IPS-20b (cell line): ENCODE results near the gene AGBL4.

Source experiments
- H3K27ac ChIP-seq: one replicate; pipeline ENCODE4 v1.5.1; 2013; ENCODE audit warnings: low read length
- H3K27me3 ChIP-seq: 2 replicates; pipeline ENCODE4 v1.6.1; 2013; ENCODE audit warnings: mild to moderate bottlenecking, low read length, inconsistent platforms; ENCODE audit not compliant: insufficient read depth
- H3K36me3 ChIP-seq: 2 replicates; pipeline ENCODE4 v1.6.1; 2013; ENCODE audit warnings: low read depth, mild to moderate bottlenecking, inconsistent platforms, low read length, moderate library complexity; ENCODE audit not compliant: insufficient read depth
- H3K4me1 ChIP-seq: 2 replicates; pipeline ENCODE4 v1.6.1; 2013; ENCODE audit warnings: mild to moderate bottlenecking, control low read depth, inconsistent platforms, low read length, moderate library complexity; ENCODE audit not compliant: insufficient read depth
- H3K4me3 ChIP-seq: 2 replicates; pipeline ENCODE4 v1.5.1; 2013; ENCODE audit warnings: mild to moderate bottlenecking, low read length, inconsistent platforms
- H3K9ac ChIP-seq: 2 replicates; pipeline ENCODE4 v1.6.1; 2013; ENCODE audit warnings: low read depth, mild to moderate bottlenecking, inconsistent platforms, low read length, moderate library complexity
- H3K9me3 ChIP-seq: 2 replicates; pipeline ENCODE4 v1.6.1; 2013; ENCODE audit warnings: mild to moderate bottlenecking, low read depth, low read length, inconsistent platforms; ENCODE audit not compliant: insufficient read depth

AGBL4 gene

DNA sequence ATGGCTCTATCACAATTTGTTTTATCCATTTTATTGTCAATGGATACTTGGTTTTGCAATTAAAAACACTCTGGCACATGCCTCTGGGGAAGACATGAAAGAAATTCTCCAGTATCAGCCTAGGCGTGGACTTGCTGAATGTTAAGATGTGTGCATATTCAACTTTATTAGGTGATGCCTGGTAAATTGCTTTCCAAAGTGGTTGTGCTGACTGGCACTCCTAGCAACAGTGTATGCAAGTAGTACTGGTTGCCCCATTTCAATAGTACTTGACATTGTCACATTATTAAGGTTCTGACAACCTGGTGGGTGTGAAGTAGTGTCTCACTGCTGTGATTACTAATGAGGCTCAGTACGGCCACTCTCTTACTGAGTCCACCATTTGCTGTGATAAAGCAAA lies 1295.2 kb downstream of the AGBL4 start:
- Histone ChIP-seq H3K36me3 (peaks cover 25% of the 10 kb centered on the region), H3K9me3 (no peaks in the 10 kb centered on the region)

DNA sequence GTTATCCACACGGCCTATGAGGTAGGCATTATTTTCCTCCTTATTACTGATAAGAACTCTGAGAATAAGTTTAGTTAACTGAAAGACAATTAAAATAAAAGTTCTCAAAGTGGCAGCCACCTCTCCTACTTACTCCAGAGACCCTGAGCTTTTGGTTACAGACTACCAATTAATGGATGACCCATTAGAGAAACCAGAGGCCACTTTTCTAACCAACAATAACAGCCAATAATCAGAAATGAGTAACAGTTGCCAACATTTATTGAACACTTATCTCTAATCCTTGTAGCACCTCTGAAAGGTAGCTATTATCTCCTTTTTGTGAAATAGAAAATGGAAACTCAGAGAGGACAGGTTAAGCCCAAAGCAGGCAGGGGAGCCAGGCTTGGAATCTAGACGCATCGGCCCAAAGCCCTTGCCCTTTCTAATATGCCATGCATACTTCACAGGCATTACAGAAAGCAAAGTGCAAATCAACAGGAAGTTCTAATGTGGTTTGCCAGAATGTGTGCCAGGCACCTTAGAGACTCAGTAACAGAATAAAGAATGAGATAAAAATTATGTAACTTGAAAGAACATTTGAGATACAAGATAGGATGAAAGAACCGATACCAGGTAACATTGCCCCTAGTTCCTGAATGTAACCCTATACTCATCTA lies 1297.1 kb downstream of the AGBL4 start:
- Histone ChIP-seq H3K27me3 (no peaks in the 10 kb centered on the region), H3K4me3 (no peak overlapping the region), H3K4me1 (no peaks in the 10 kb centered on the region), H3K36me3 (peaks cover 14% of the 10 kb centered on the region), H3K9me3 (no peaks in the 10 kb centered on the region), H3K27ac (no peak overlapping the region), H3K9ac (no peak overlapping the region)

More for the DNA sequence above, 1295.2 kb downstream of the AGBL4 start:
- H3K27ac ChIP-seq: no peak overlapping the region
- H3K4me1 ChIP-seq: no peaks in the 10 kb centered on the region
- no peak overlapping the region for H3K9ac ChIP-seq
- H3K4me3 ChIP-seq: no peak overlapping the region
- H3K27me3 ChIP-seq: no peaks in the 10 kb centered on the region

DNA sequence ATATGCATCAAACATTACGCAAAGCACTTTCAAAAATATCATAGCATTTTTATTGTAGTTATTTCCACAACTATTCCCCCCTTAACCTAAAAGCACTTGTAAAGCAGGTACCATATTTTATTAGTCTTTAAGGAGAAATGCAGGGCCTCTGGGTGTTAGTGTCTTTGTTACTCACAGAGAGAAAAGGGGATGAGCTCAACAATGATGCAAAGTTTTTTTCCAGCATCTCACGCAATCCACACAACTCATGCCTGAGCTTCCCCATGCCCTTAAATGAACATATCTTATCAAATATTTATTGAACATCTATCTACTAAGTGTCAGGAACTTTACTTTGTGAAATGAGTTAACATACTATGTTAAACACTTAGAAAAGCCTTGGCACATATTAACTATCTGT lies 1297.6 kb downstream of the AGBL4 start:
- Histone ChIP-seq H3K9me3 (no peaks in the 10 kb centered on the region), H3K27me3 (no peaks in the 10 kb centered on the region), H3K4me3 (no peak overlapping the region), H3K4me1 (no peaks in the 10 kb centered on the region), H3K27ac (no peak overlapping the region), H3K36me3 (peaks cover 9% of the 10 kb centered on the region), H3K9ac (no peak overlapping the region)

DNA sequence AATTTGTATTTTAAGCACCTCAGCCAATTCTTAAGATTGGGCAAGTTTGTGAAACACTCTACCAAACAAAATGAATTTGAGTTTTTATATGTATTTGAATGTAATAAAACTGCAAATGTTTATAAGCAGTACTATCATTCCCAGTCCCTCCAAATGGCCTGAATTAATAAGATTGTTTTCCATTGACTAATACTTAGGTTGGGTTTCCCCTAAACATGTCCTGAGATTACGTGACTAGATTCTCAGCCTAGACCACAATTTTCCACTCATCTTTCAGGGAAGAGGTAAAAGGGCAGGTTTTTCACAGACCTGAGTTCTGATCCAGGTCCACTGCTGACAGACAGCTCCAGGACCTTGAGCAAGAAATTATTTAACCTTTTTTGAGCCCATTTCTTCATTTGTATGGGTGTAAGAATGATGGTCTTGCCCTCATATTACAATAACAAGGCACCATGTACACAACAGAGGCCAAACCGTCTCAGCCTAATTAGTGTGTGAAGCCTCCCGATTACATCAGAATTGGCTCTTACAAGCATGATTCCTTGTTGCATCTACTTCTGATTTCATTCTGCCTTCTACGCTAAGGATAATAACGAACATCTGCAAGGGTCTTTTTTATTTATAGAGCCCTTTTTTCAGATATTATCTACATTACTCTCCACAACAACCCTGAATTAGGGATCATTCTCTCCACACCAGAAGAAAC lies 1298.3 kb downstream of the AGBL4 start:
- Histone ChIP-seq H3K9me3 (no peaks in the 10 kb centered on the region), H3K9ac (no peak overlapping the region), H3K27ac (no peak overlapping the region), H3K27me3 (no peaks in the 10 kb centered on the region), H3K4me1 (no peaks in the 10 kb centered on the region), H3K36me3 (peaks cover 9% of the 10 kb centered on the region), H3K4me3 (no peak overlapping the region)

DNA sequence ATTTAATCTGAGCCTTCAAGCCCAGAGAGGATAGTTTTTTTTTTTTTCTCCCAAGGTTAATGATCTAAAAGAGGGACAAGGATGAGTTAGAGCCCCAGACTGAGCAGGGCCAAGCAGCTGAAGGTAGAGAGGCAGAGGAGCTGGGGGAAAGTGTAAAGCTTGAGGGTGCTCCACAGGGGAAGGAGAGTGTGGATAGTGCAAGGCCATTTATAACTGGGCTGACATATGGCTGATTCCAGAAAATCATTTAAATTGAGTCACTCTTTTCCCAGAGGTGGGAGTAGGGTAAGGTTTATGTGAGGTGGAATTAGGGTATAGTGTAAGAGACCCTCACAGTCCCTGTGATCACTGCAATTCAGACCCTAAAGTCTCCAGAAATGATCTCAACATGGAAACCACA lies 1302.8 kb downstream of the AGBL4 start:
- H3K9ac ChIP-seq: no peak overlapping the region
- H3K27me3 ChIP-seq: no peaks in the 10 kb centered on the region
- H3K4me3 ChIP-seq: no peak overlapping the region
- H3K9me3 ChIP-seq: no peaks in the 10 kb centered on the region
- no peaks in the 10 kb centered on the region for H3K36me3 ChIP-seq
- no peaks in the 10 kb centered on the region for H3K4me1 ChIP-seq
- no peak overlapping the region for H3K27ac ChIP-seq

DNA sequence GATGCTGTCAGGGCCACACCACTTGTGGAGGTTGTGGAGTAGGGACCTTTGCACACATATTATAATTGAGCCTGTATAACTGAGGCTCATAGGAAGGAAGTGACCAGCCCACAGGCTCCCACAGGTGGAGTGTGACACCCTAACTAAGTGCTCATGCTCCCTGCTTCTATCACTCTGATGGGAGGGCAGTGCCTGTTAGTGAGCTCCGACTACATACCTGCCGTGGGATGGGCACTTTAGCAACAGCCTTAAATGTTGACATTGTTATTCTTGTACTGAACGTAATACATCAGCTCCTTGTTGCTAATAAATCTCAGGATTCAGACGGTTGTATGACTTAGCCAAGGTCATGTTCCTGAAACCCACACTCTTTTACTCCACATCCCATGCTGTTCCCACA lies 1305.0 kb downstream of the AGBL4 start:
- Histone ChIP-seq H3K9ac (no peak overlapping the region), H3K4me1 (no peaks in the 10 kb centered on the region), H3K4me3 (no peak overlapping the region), H3K36me3 (no peaks in the 10 kb centered on the region), H3K27ac (no peak overlapping the region), H3K9me3 (no peaks in the 10 kb centered on the region), H3K27me3 (no peaks in the 10 kb centered on the region)

DNA sequence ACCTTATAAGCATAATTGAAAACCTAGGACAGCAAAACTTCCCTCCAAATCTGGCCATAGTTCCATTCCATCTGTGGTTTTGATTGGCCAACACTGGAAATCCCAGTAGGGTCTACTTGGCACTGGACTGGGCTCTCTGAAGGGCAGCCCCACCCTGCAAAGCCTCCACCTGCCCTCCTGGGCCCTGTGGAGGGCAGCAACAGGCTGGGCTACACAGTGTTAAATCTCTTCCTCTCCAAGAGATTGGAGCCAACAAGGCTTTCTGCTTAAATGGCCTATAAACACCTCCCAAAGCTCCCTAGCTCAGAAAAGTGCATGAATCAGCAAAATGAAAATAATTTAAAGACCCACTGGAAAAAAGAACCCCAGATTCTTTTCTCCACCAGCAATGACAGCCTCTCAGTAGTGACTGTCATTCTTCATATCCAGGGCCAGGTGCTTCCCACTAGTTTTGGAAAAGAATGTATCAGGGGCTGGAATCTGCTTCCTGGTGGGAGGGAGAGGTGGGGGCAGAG lies 1305.6 kb downstream of the AGBL4 start:
- no peak overlapping the region for H3K4me3 ChIP-seq
- no peaks in the 10 kb centered on the region for H3K27me3 ChIP-seq
- H3K9ac ChIP-seq: no peak overlapping the region
- H3K27ac ChIP-seq: no peak overlapping the region
- H3K4me1 ChIP-seq: no peaks in the 10 kb centered on the region
- no peaks in the 10 kb centered on the region for H3K36me3 ChIP-seq
- H3K9me3 ChIP-seq: no peaks in the 10 kb centered on the region

DNA sequence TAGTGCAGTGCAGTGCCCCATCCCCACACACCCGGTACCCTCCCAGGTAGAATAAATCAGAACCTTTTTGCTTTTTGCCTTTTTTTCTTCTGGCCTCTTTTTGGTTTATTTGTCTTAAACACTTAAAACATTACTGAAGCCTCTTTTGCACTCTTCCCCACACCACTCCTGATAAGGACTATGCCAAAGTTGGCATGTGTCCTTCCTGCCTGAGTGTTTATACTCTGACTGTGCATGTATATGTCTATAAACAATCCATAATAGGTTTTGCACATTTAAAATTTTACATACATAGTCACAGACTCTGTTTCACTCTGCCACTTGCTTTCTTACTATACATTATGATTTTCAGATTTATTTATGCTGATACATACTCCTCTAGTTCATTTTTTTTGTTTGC lies 1306.7 kb downstream of the AGBL4 start:
- no peaks in the 10 kb centered on the region for H3K27me3 ChIP-seq
- no peaks in the 10 kb centered on the region for H3K36me3 ChIP-seq
- H3K9ac ChIP-seq: no peak overlapping the region
- H3K4me1 ChIP-seq: no peaks in the 10 kb centered on the region
- H3K4me3 ChIP-seq: no peak overlapping the region
- no peak overlapping the region for H3K27ac ChIP-seq
- no peaks in the 10 kb centered on the region for H3K9me3 ChIP-seq

DNA sequence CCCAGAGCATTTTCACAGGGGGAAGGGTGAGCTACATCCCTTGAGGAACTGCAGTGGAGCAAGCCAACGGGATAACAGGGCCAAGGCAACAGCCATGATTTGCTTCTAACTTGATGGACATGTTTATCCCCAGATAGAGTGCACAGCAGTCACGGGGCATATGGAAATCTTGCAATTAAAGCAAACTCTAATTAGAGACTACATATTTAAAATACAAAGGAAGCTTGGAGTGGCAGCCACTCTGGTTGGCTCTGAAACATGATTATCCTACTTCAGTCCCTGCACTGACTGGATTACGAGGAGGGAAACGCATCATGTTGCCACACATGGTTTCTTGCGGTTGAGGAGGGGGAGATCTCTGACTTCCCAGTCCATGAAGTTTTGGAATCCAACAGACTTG lies 1307.8 kb downstream of the AGBL4 start:
- Histone ChIP-seq H3K9ac (no peak overlapping the region), H3K4me1 (no peaks in the 10 kb centered on the region), H3K4me3 (no peak overlapping the region), H3K9me3 (no peaks in the 10 kb centered on the region), H3K36me3 (no peaks in the 10 kb centered on the region), H3K27ac (no peak overlapping the region), H3K27me3 (no peaks in the 10 kb centered on the region)

DNA sequence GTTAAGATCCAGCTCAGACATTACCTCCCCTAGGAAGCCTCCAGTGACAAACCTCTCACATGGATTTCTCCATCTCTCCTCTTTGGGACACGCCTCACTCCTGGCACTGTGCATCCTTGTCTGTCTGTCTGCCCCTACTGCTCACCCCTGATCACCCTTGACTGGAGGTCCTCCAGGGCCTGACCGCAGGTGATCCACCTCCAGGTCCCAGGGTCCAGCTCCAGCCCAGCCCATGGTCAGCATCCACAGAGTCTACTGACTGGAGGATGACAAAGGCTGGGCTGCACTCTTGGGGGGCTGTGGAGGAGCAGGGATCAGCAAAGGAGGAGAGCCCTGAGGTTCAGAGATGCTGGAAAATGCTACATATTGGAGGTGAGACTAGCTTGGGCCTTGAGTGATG lies 1312.8 kb downstream of the AGBL4 start:
- Histone ChIP-seq H3K9me3 (no peaks in the 10 kb centered on the region), H3K9ac (no peak overlapping the region), H3K4me3 (no peak overlapping the region), H3K27ac (no peak overlapping the region), H3K36me3 (no peaks in the 10 kb centered on the region), H3K4me1 (no peaks in the 10 kb centered on the region), H3K27me3 (no peaks in the 10 kb centered on the region)

DNA sequence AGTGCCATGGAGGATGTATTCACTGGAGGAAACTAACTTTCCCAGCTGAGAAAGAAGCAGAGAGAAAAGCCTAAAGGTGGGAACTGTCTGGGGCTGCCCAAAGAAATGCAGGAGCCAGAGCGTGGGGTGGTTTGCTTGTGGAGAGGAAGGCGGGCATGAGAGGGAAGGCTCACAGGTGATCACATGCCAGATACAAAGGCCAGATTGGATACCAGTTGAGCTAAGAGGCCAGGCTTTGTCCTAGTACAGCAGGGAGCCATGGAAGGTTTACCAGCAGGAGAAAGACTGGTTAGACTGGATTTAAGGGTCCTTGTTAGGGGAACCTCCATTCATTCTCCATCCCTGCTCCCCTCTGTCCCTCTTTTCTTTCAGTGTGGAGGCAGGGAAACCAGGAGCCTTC lies 1313.4 kb downstream of the AGBL4 start:
- Histone ChIP-seq H3K9ac (no peak overlapping the region), H3K27ac (no peak overlapping the region), H3K9me3 (no peaks in the 10 kb centered on the region)

DNA sequence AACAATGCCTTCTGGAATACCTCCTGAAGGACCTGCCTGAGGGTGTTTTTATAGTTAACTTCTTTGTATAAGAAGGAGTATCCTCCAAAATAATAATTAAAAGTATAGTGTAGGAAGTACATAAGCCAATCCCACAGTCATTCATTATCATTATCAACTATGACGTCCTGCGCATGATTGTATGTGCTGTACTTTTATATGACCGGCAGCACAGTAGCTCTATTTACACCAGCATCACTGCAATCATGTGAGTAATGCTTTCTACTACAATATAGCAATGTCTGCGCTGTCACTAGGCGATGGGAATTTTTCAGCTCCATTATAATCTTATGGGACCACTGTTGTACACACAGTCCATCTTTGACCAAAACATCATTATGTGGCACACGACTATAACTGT lies 1319.0 kb downstream of the AGBL4 start:
- H3K36me3 ChIP-seq: no peaks in the 10 kb centered on the region
- no peaks in the 10 kb centered on the region for H3K4me1 ChIP-seq
- no peak overlapping the region for H3K9ac ChIP-seq
- no peaks in the 10 kb centered on the region for H3K9me3 ChIP-seq
- H3K27ac ChIP-seq: no peak overlapping the region
- no peaks in the 10 kb centered on the region; the same call in 1 of the 2 replicates for H3K27me3 ChIP-seq
- H3K4me3 ChIP-seq: no peak overlapping the region

More for the DNA sequence above, 1313.4 kb downstream of the AGBL4 start:
- Histone ChIP-seq H3K27me3 (no peaks in the 10 kb centered on the region), H3K4me1 (no peaks in the 10 kb centered on the region), H3K36me3 (no peaks in the 10 kb centered on the region), H3K4me3 (no peak overlapping the region)
